Measurements from ENCODE around the gene ZNF155. TPM values are rescaled to one million over a fixed set of nuclear protein-coding genes. Genes with fewer than 3 reads are reported as not detected.

The ZNF155 gene
- total and polyA plus RNA-seq, 10 of the 15 experiments (the other 5 are each of a cell fraction or from before 2014, with no cell fraction given): 2.4 to 12.2 (median 5.6) TPM

DNA sequence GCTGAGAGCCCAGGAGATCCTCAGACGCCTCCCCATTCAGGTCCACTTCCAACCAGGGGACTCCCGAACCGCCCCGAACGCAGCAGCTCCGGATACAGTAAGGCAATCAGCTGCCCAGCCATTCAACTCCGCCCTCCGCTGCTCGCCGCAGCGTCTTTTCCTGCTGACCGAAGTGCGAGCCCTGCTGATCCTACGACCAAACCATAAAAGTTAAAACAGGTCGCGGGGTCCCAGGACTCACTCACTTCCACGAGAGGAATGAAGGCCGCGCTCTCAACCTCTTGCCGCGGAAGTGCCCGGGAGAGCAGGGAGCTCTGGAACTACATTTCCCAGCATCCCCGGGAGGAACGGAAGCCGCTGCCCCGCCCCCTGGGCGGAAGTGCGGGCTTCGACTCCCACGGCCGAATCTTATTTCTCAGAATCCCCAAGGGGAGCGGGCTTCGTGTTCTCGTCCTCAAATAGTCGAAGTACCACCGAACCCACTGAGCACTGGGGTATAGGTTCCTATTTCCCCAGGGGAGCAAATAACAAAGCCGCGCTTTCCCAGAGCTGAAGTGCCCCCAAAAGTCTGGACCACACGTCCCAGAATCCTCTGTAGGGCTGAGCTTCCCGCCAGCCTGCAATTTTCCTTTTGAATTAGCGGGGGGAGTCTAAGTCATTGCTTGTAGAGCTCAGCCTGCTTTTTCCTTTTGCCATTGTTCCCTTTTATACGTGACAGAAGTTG is 48.8 kb upstream of the ZNF155 start, which contains the start of gene ZNF45 (continued):
- TF ChIP-seq, protein P1, sequence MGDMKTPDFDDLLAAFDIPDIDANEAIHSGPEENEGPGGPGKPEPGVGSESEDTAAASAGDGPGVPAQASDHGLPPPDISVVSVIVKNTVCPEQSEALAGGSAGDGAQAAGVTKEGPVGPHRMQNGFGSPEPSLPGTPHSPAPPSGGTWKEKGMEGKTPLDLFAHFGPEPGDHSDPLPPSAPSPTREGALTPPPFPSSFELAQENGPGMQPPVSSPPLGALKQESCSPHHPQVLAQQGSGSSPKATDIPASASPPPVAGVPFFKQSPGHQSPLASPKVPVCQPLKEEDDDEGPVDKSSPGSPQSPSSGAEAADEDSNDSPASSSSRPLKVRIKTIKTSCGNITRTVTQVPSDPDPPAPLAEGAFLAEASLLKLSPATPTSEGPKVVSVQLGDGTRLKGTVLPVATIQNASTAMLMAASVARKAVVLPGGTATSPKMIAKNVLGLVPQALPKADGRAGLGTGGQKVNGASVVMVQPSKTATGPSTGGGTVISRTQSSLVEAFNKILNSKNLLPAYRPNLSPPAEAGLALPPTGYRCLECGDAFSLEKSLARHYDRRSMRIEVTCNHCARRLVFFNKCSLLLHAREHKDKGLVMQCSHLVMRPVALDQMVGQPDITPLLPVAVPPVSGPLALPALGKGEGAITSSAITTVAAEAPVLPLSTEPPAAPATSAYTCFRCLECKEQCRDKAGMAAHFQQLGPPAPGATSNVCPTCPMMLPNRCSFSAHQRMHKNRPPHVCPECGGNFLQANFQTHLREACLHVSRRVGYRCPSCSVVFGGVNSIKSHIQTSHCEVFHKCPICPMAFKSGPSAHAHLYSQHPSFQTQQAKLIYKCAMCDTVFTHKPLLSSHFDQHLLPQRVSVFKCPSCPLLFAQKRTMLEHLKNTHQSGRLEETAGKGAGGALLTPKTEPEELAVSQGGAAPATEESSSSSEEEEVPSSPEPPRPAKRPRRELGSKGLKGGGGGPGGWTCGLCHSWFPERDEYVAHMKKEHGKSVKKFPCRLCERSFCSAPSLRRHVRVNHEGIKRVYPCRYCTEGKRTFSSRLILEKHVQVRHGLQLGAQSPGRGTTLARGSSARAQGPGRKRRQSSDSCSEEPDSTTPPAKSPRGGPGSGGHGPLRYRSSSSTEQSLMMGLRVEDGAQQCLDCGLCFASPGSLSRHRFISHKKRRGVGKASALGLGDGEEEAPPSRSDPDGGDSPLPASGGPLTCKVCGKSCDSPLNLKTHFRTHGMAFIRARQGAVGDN (IDR thresholded peaks at IDR 0.05): peak; percentile 30; the same call in 1 of the 2 replicates
- TF ChIP-seq ZSCAN29 (IDR thresholded peaks at IDR 0.05) (no peak), E4F1 (IDR thresholded peaks at IDR 0.05; ENCODE audit: borderline replicate concordance, partially characterized antibody) (peak; percentile 24), BCL11A (IDR thresholded peaks at IDR 0.05; ENCODE audit: low read depth, low read length) (no peak), MYC (IDR thresholded peaks at IDR 0.05; ENCODE audit: insufficient read depth, insufficient read length, insufficient replicate concordance, low read length, severe bottlenecking) (no peak), NRF1 (conservative IDR thresholded peaks at IDR 0.05; ENCODE audit: low read depth, low read length) (no peak), ZZZ3 (IDR thresholded peaks at IDR 0.05; ENCODE audit: control insufficient read depth, insufficient read length, low read depth) (no peak), DPF2 (IDR thresholded peaks at IDR 0.05) (0 out of 2 replicates have a peak, but pooled peaks have one; percentile 27), PAX8 (IDR thresholded peaks at IDR 0.05) (no peak), CUX1 (IDR thresholded peaks at IDR 0.05; ENCODE audit: insufficient replicate concordance, low read depth, low read length) (peak; percentile 39), KDM1A (IDR thresholded peaks at IDR 0.05; ENCODE audit: borderline replicate concordance) (no peak), ZNF622 (IDR thresholded peaks at IDR 0.05) (no peak), NR2F1 (conservative IDR thresholded peaks at IDR 0.05) (peak; percentile 49; the same call in 1 of the 2 replicates), RAD21 (IDR thresholded peaks at IDR 0.05; ENCODE audit: insufficient read depth, low read depth, low read length) (no peak), GATAD2B (conservative IDR thresholded peaks at IDR 0.05; ENCODE audit: low read depth) (no peak), SMAD5 (IDR thresholded peaks at IDR 0.05; ENCODE audit: low read depth) (peak; percentile 73; the same call in 1 of the 2 replicates), MYB (IDR thresholded peaks at IDR 0.05; ENCODE audit: borderline replicate concordance, low read depth, low read length) (no peak), TARDBP (IDR thresholded peaks at IDR 0.05; ENCODE audit: borderline replicate concordance) (peak; percentile 62; the same call in 1 of the 2 replicates)
